Calu3 (cell line): ENCODE measurements around the gene SERPINE1. TPM values are rescaled to one million over a fixed set of nuclear protein-coding genes. Genes with fewer than 3 reads are reported as not detected.

Experiments
- BruUV-seq: library from RNA; stranded (reverse); fragments of 400-500 nt; replicated peaks from 2 replicates; lab custom pipeline; 2021; lab: Mats Ljungman, UMichigan
- CTCF ChIA-PET: fragments of 300-600 bp; sonication (Branson Sonifier 250); formaldehyde crosslinking; loops from one replicate; lab custom pipeline; 2022; ENCODE audit warnings: antibody characterized with exemption; lab: Charles Lee
- DNase-seq: peaks from one replicate; pipeline ENCODE4 v3.0.0; 2022
- H3K27ac Mint-ChIP-seq: one replicate; pipeline ENCODE4 v1.8.0; 2022; ENCODE audit warnings: mixed read lengths; ENCODE audit not compliant: unreplicated experiment
- H3K27me3 Mint-ChIP-seq: one replicate; pipeline ENCODE4 v1.8.0; 2022; ENCODE audit warnings: mixed read lengths; ENCODE audit not compliant: unreplicated experiment
- H3K36me3 Mint-ChIP-seq: one replicate; pipeline ENCODE4 v1.8.0; 2022; ENCODE audit warnings: mild to moderate bottlenecking, moderate library complexity, mixed read lengths; ENCODE audit not compliant: insufficient read depth, unreplicated experiment
- H3K4me1 Mint-ChIP-seq: one replicate; pipeline ENCODE4 v1.8.0; 2022; ENCODE audit warnings: mild to moderate bottlenecking, low read depth, mixed read lengths; ENCODE audit not compliant: unreplicated experiment
- H3K4me3 Mint-ChIP-seq: one replicate; pipeline ENCODE4 v1.8.0; 2022; ENCODE audit warnings: mild to moderate bottlenecking, low read depth, moderate library complexity, mixed read lengths; ENCODE audit not compliant: unreplicated experiment
- H3K9me3 Mint-ChIP-seq: one replicate; pipeline ENCODE4 v1.8.0; 2022; ENCODE audit warnings: low read depth, mixed read lengths; ENCODE audit not compliant: unreplicated experiment
- intact Hi-C: fragments of 100-400 bp; cut with micrococcal nuclease; formaldehyde crosslinking; loops from one replicate; pipeline ENCODE4 v1.10.0; 2022; ENCODE audit not compliant: unreplicated experiment
- total RNA-seq: library from RNA; stranded (reverse); gene quantifications from 2 replicates; pipeline ENCODE4 v1.2.3, GENCODE V29; 2022
- TF ChIP-seq, protein P1 (sequence below): fragments of 200-600 bp; IDR thresholded peaks from one replicate; pipeline ENCODE4 v1.8.0; 2022; ENCODE audit warnings: antibody characterized with exemption; ENCODE audit not compliant: unreplicated experiment

Gene SERPINE1
- total RNA-seq, 1 experiment from 2014 or later = 1.1 TPM

- CTCF ChIA-PET = interaction anchor here (0.5 to 1.4 kb wide), 6 partner anchors 10 to 301 kb away, joined by 3 to 7 read pairs (median 3); partner anchors contain the start of gene TRIM56
- no peaks in the 10 kb centered on the region for H3K27me3 Mint-ChIP-seq
- no peak overlapping the region for H3K27ac Mint-ChIP-seq
- no TSS peak for BruUV-seq
- H3K4me3 Mint-ChIP-seq = no peak overlapping the region
- H3K4me1 Mint-ChIP-seq = peaks cover 4% of the 10 kb centered on the region
- H3K9me3 Mint-ChIP-seq = no peaks in the 10 kb centered on the region
- intact Hi-C loops = no loop called here
- peak; percentile 56 for DNase-seq
- peaks cover 48% of the 10 kb centered on the region for H3K36me3 Mint-ChIP-seq
- TF ChIP-seq, protein P1, sequence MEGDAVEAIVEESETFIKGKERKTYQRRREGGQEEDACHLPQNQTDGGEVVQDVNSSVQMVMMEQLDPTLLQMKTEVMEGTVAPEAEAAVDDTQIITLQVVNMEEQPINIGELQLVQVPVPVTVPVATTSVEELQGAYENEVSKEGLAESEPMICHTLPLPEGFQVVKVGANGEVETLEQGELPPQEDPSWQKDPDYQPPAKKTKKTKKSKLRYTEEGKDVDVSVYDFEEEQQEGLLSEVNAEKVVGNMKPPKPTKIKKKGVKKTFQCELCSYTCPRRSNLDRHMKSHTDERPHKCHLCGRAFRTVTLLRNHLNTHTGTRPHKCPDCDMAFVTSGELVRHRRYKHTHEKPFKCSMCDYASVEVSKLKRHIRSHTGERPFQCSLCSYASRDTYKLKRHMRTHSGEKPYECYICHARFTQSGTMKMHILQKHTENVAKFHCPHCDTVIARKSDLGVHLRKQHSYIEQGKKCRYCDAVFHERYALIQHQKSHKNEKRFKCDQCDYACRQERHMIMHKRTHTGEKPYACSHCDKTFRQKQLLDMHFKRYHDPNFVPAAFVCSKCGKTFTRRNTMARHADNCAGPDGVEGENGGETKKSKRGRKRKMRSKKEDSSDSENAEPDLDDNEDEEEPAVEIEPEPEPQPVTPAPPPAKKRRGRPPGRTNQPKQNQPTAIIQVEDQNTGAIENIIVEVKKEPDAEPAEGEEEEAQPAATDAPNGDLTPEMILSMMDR = peak; percentile 39
These were observed 32.0 kb upstream of the SERPINE1 start for GRCh38 chr7:101094791-101095375.

DNA sequence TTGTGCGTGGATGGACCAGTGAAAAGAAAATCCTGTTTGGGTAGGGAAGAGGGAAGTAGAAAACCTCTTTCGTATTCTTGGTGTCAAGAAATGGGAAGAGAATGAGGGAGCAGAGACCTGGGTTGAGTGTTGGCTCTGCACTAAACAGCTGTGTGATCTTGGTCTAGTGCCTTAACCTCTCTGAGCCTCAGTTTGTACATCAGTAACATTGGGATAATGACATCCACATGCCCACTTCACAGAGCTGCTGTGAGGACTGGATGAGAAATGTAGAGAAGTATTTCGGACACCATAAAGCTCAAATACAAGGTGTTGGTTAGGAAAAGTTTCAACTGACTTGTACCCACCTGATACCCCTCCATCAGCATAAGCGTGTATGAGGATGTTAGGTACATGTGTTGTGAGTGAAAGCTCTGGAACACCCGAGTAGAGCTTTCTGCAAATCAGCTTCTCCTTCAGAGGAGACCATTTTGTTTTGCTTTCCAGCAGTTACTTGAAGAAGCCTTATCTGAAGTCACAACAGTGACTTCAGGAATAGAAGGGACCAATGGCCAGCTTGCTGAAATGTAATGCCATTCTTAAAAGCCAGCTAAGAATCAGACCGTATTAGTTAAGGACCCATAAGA, 30.5 kb upstream of the SERPINE1 start:
- H3K27me3 Mint-ChIP-seq = no peaks in the 10 kb centered on the region
- no peak overlapping the region for H3K4me3 Mint-ChIP-seq
- intact Hi-C loops = no loop called here
- H3K36me3 Mint-ChIP-seq = peaks cover 36% of the 10 kb centered on the region
- CTCF ChIA-PET = no interaction called here
- peaks cover 16% of the 10 kb centered on the region for H3K4me1 Mint-ChIP-seq
- H3K27ac Mint-ChIP-seq = no peak overlapping the region
- no TSS peak for BruUV-seq
- no peaks in the 10 kb centered on the region for H3K9me3 Mint-ChIP-seq
- TF ChIP-seq, protein P1 = no peak
- DNase-seq = no peak

GRCh38 chr7:101096957-101097347, 30.0 kb upstream of the SERPINE1 start:
- no peak for DNase-seq
- TF ChIP-seq, protein P1 = no peak
- H3K27ac Mint-ChIP-seq = no peak overlapping the region
- intact Hi-C loops = no loop called here
- H3K9me3 Mint-ChIP-seq = no peaks in the 10 kb centered on the region
- no peak overlapping the region for H3K4me3 Mint-ChIP-seq
- peaks cover 32% of the 10 kb centered on the region for H3K36me3 Mint-ChIP-seq
- CTCF ChIA-PET = no interaction called here
- no TSS peak for BruUV-seq
- no peaks in the 10 kb centered on the region for H3K27me3 Mint-ChIP-seq
- peaks cover 16% of the 10 kb centered on the region for H3K4me1 Mint-ChIP-seq

GRCh38 chr7:101097561-101097960, 29.3 kb upstream of the SERPINE1 start:
- TF ChIP-seq, protein P1 = no peak
- H3K4me1 Mint-ChIP-seq = peaks cover 16% of the 10 kb centered on the region
- H3K4me3 Mint-ChIP-seq = no peak overlapping the region
- peaks cover 32% of the 10 kb centered on the region for H3K36me3 Mint-ChIP-seq
- no TSS peak for BruUV-seq
- DNase-seq = no peak
- no peak overlapping the region for H3K27ac Mint-ChIP-seq
- intact Hi-C loops = no loop called here
- no peaks in the 10 kb centered on the region for H3K27me3 Mint-ChIP-seq
- CTCF ChIA-PET = no interaction called here
- H3K9me3 Mint-ChIP-seq = no peaks in the 10 kb centered on the region
